Measurements from ENCODE around the gene NFE2L2. TPM values are rescaled to one million over a fixed set of nuclear protein-coding genes. Genes with fewer than 3 reads are reported as not detected.

Gene NFE2L2
- total and polyA plus RNA-seq, 9 of the 15 experiments (the other 6 are each of a cell fraction or from before 2014, with no cell fraction given) = 29.3 to 120 (median 59.3) TPM

DNA sequence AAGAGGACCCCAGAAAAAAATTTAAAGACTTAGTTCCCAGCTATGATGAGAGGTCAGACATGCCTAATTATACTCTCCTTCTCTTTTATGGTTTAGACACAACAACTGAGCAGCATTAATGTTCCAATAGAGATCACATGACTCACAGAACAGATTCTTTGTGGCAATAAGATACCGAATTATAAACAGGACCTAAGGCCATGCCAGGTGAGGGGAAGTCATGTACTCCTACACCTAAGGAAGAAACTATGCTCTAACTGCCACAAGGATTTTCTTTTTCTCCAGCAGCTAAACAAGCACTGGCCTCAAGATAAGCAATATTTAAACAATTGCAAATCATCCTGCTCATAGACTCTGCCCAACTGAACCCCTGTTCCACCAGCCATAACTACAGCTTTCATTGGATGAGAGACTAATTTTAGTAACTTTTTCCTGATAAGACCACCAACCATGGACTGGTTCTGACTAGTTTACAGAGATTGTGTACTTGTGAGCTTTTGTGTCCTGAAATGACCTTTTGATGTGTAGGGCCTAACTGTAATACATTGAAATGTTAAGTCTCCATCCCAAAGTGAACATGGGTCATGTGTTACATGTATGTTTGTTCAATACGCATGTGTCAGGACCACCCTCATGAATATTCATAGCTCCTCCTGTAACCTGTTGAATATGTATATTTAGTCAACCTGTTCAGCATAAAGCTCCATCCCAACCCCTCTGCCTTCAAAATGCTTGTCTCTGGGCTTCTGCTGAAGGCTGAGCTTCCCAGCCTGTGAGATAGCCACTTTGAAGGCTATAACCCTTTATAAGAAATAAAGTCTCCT is 21.6 kb upstream of the NFE2L2 start (continued):
- TF ChIP-seq ZBTB8A (IDR thresholded peaks at IDR 0.05; ENCODE audit: partially characterized antibody) = no peak
- TF ChIP-seq HDAC8 (tag; IDR thresholded peaks at IDR 0.05) = no peak
- peak; percentile 83 for TF ChIP-seq TOE1 (IDR thresholded peaks at IDR 0.05; ENCODE audit: borderline replicate concordance)
- no peak for TF ChIP-seq TOE1 (CRISPR knock-in tag; IDR thresholded peaks at IDR 0.05; ENCODE audit: borderline replicate concordance, low read depth)
- TF ChIP-seq IRF1 (CRISPR knock-in tag; IDR thresholded peaks at IDR 0.05; ENCODE audit: borderline replicate concordance) = no peak
- TF ChIP-seq TRIM25 (IDR thresholded peaks at IDR 0.05; ENCODE audit: borderline replicate concordance) = no peak
- no peak for TF ChIP-seq FOS (IDR thresholded peaks at IDR 0.05; ENCODE audit: extremely low read depth, insufficient read length)
- no peak for TF ChIP-seq XRCC5 (IDR thresholded peaks at IDR 0.05; ENCODE audit: low read depth, low read length)
- no peak for TF ChIP-seq CBX2 (IDR thresholded peaks at IDR 0.05; ENCODE audit: insufficient read depth, low read length, poor library complexity, severe bottlenecking)
- no peak for TF ChIP-seq FOXJ2 (tag; IDR thresholded peaks at IDR 0.05)
- no peak for TF ChIP-seq ZNF445 (CRISPR knock-in tag; IDR thresholded peaks at IDR 0.05; ENCODE audit: low read depth)
- TF ChIP-seq, protein P1, sequence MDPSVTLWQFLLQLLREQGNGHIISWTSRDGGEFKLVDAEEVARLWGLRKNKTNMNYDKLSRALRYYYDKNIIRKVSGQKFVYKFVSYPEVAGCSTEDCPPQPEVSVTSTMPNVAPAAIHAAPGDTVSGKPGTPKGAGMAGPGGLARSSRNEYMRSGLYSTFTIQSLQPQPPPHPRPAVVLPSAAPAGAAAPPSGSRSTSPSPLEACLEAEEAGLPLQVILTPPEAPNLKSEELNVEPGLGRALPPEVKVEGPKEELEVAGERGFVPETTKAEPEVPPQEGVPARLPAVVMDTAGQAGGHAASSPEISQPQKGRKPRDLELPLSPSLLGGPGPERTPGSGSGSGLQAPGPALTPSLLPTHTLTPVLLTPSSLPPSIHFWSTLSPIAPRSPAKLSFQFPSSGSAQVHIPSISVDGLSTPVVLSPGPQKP (CRISPR knock-in tag; IDR thresholded peaks at IDR 0.05) = no peak
- no peak for TF ChIP-seq ZNF644 (tag; IDR thresholded peaks at IDR 0.05; ENCODE audit: low read depth)
- TF ChIP-seq RFX5 (IDR thresholded peaks at IDR 0.05; ENCODE audit: low read depth, low read length) = no peak
- no peak for TF ChIP-seq SRSF3 (IDR thresholded peaks at IDR 0.05; ENCODE audit: insufficient read depth, low read length)
- no peak for TF ChIP-seq RBM17 (IDR thresholded peaks at IDR 0.05; ENCODE audit: borderline replicate concordance, low read depth, low read length)
- no peak for TF ChIP-seq ZSCAN32 (CRISPR knock-in tag; IDR thresholded peaks at IDR 0.05)
- no peak for TF ChIP-seq RNF219 (CRISPR knock-in tag; IDR thresholded peaks at IDR 0.05)
- TF ChIP-seq ZC3H11A (IDR thresholded peaks at IDR 0.05; ENCODE audit: low read depth, low read length) = no peak
- no peak for TF ChIP-seq ZNF699 (CRISPR knock-in tag; IDR thresholded peaks at IDR 0.05; ENCODE audit: insufficient replicate concordance)
- TF ChIP-seq ESRRA (IDR thresholded peaks at IDR 0.05; ENCODE audit: borderline replicate concordance, low read depth) = no peak
- no peak for TF ChIP-seq CTBP1 (IDR thresholded peaks at IDR 0.05; ENCODE audit: borderline replicate concordance)

Data from K562 (cell line).